ENCODE results near the gene HNRNPR. TPM values are rescaled to one million over a fixed set of nuclear protein-coding genes. Genes with fewer than 3 reads are reported as not detected.

Gene HNRNPR
- total RNA-seq, 1 experiment from 2014 or later: 141 TPM

GRCh38 chr1:23370709-23371584 lies 26.9 kb upstream of the HNRNPR start:
- no TSS peak for BruUV-seq (replicated peaks)
- intact Hi-C loops (cut with micrococcal nuclease): no loop called here
- ChIA-PET CTCF (no interaction called here), POLR2A (ENCODE audit: unreplicated experiment) (no interaction called here)
- peak overlapping the region; percentile 93; the same call in 1 of the 2 replicates for H3K4me3 ChIP-seq (ENCODE audit: low read length)
- peak overlapping the region; percentile 100 for H3K4me2 ChIP-seq (ENCODE audit: low read length)
- H3K36me3 ChIP-seq (ENCODE audit: low read depth, low read length): peaks cover 5% of the 10 kb centered on the region
- no peaks in the 10 kb centered on the region for H3K27me3 ChIP-seq (ENCODE audit: low read length)
- peaks cover 48% of the 10 kb centered on the region for H3K79me2 ChIP-seq (ENCODE audit: low read length)
- DNase-seq (peak; percentile 68), ATAC-seq (no peak)
- no peaks in the 10 kb centered on the region for H3F3A ChIP-seq (ENCODE audit: low read length, unreplicated experiment)
- TF ChIP-seq EZH2phosphoT487 (IDR thresholded peaks at IDR 0.05; ENCODE audit: borderline replicate concordance, low read length) (no peak), EZH2 (IDR thresholded peaks at IDR 0.05; ENCODE audit: low read length, unreplicated experiment) (no peak)
- TF ChIP-seq, protein P1, sequence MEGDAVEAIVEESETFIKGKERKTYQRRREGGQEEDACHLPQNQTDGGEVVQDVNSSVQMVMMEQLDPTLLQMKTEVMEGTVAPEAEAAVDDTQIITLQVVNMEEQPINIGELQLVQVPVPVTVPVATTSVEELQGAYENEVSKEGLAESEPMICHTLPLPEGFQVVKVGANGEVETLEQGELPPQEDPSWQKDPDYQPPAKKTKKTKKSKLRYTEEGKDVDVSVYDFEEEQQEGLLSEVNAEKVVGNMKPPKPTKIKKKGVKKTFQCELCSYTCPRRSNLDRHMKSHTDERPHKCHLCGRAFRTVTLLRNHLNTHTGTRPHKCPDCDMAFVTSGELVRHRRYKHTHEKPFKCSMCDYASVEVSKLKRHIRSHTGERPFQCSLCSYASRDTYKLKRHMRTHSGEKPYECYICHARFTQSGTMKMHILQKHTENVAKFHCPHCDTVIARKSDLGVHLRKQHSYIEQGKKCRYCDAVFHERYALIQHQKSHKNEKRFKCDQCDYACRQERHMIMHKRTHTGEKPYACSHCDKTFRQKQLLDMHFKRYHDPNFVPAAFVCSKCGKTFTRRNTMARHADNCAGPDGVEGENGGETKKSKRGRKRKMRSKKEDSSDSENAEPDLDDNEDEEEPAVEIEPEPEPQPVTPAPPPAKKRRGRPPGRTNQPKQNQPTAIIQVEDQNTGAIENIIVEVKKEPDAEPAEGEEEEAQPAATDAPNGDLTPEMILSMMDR (conservative IDR thresholded peaks at IDR 0.05; ENCODE audit: low read depth, low read length): no peak
- H3K9ac ChIP-seq (ENCODE audit: low read length): peak overlapping the region; percentile 37
- H3K9me2 ChIP-seq (replicated peaks; ENCODE audit: low read length): no peaks in the 10 kb centered on the region
- peak overlapping the region; percentile 16 for H3K27ac ChIP-seq (ENCODE audit: low read length)
- H2AFZ ChIP-seq (ENCODE audit: low read length): no peak overlapping the region
- no peaks in the 10 kb centered on the region for H4K20me1 ChIP-seq (ENCODE audit: low read length)
- H3K4me1 ChIP-seq (ENCODE audit: insufficient read depth, low read length): peaks cover 25% of the 10 kb centered on the region
- H3K9me3 ChIP-seq (ENCODE audit: low read length): no peaks in the 10 kb centered on the region

DNA sequence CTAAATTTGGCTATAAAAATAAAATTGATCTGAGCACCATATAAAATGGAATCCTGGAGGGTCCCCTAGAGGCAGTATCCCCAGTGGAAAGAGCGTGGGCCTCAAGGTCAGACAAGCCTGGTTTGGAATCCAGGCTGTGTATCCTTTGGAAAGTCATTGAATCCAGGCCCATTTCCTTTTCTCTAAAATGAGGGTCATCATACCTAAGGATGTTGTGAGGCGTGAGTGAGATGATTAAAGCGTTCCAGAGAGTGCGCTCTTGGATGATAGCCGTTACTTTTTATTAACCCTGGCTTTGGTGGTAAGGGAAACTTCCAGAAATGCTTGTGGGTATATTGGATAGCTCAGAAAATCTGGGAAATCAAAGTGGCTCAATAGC lies 26.2 kb upstream of the HNRNPR start:
- ATAC-seq (no peak), DNase-seq (no peak)
- Histone ChIP-seq H2AFZ (ENCODE audit: low read length) (no peak overlapping the region), H3K4me2 (ENCODE audit: low read length) (peak overlapping the region; percentile 100), H3K9ac (ENCODE audit: low read length) (peak overlapping the region; percentile 94), H3K27me3 (ENCODE audit: low read length) (no peaks in the 10 kb centered on the region), H3F3A (ENCODE audit: low read length, unreplicated experiment) (no peaks in the 10 kb centered on the region), H3K9me3 (ENCODE audit: low read length) (no peaks in the 10 kb centered on the region), H3K27ac (ENCODE audit: low read length) (peak overlapping the region; percentile 16), H3K4me3 (ENCODE audit: low read length) (peak overlapping the region; percentile 93), H3K9me2 (replicated peaks; ENCODE audit: low read length) (no peaks in the 10 kb centered on the region), H3K79me2 (ENCODE audit: low read length) (peaks cover 50% of the 10 kb centered on the region), H4K20me1 (ENCODE audit: low read length) (no peaks in the 10 kb centered on the region), H3K4me1 (ENCODE audit: insufficient read depth, low read length) (peaks cover 26% of the 10 kb centered on the region), H3K36me3 (ENCODE audit: low read depth, low read length) (peaks cover 8% of the 10 kb centered on the region)
- CTCF ChIA-PET: interaction anchor here (0.7 kb wide), 1 partner anchor 26 kb away, joined by 9 read pairs; the partner anchor contains the start of gene HNRNPR
- TF ChIP-seq, protein P1 (conservative IDR thresholded peaks at IDR 0.05; ENCODE audit: low read depth, low read length): no peak
- no peak for TF ChIP-seq EZH2phosphoT487 (IDR thresholded peaks at IDR 0.05; ENCODE audit: borderline replicate concordance, low read length)
- TF ChIP-seq EZH2 (IDR thresholded peaks at IDR 0.05; ENCODE audit: low read length, unreplicated experiment): no peak
- intact Hi-C loops (cut with micrococcal nuclease): no loop called here
- POLR2A ChIA-PET (ENCODE audit: unreplicated experiment): no interaction called here
- no TSS peak for BruUV-seq (replicated peaks)

Measured in PC-3 (cell line).